ENCODE measurements around the gene TRPM5. TPM values are rescaled to one million over a fixed set of nuclear protein-coding genes. Genes with fewer than 3 reads are reported as not detected.

The TRPM5 gene
- polyA plus RNA-seq, 1 of the 3 experiments (the other 2 are of a cell fraction), result not detected

- WGBS (ENCODE audit: low lambda C conversion rate), result 41% methylated on average over 7 of the region's 11 CpGs
These were observed 908 bp downstream of the TRPM5 start for GRCh38 chr11:2443406-2443805.

DNA sequence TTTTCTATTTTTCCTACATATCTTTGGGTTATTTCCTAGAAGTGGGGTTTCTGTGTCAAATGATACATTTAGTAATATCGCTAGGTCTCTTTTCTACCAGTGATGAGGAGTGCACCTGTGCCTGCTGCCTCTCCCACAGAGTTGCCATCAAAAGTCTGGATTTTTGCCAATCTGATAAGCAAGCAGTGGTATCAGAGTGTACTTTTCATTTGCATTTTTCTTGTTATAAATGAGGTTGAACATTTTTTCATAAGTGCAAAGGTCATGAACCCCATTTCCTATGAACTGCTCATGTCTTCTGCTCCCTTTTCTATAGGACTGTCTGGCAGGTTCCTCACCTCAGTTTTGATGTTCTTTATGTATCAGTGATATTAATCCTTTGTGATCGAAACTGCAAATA lies 1.7 kb downstream of the TRPM5 start:
- H3K4me3 ChIP-seq (ENCODE audit: low read depth in 2 of 2, low read length in 1 of 2), result no peak overlapping the region
- H3K9me2 ChIP-seq, result no peaks in the 10 kb centered on the region
- H3K79me2 ChIP-seq (ENCODE audit: insufficient read depth), result no peaks in the 10 kb centered on the region
- CTCF ChIA-PET, result interaction anchor here (0.9 to 4.4 kb wide), 9 partner anchors 10 to 137 kb away, joined by 3 to 43 read pairs (median 6); partner anchors contain the start of gene TSSC4
- H3K4me1 ChIP-seq (ENCODE audit: control insufficient read depth in 1 of 2, insufficient read depth in 2 of 2, low read depth in 1 of 2, low read length in 1 of 2), result peaks cover 0 to 6% of the 10 kb centered on the region in 2 experiments; a peak in 1 of 4 replicates
- no peaks in the 10 kb centered on the region for H4K20me1 ChIP-seq (ENCODE audit: insufficient read depth)
- no peak overlapping the region for H3K4me2 ChIP-seq
- DNase-seq, result no peak
- H2AFZ ChIP-seq (ENCODE audit: low read depth), result no peak overlapping the region
- no peaks in the 10 kb centered on the region; the same call in 1 of the 2 replicates for H3K27me3 ChIP-seq (ENCODE audit: insufficient read depth)
- POLR2A ChIA-PET, result no interaction called here
- H3K36me3 ChIP-seq (replicated peaks in 1 of 2; ENCODE audit: control insufficient read depth in 1 of 2, insufficient read depth in 2 of 2, low read length in 1 of 2), result no peaks in the 10 kb centered on the region
- H3K9me3 ChIP-seq, result no peaks in the 10 kb centered on the region
- no peaks in the 10 kb centered on the region for H3F3A ChIP-seq (replicated peaks; ENCODE audit: insufficient read depth)
- H3K27ac ChIP-seq (ENCODE audit: low read depth in 2 of 2, low read length in 1 of 2), result no peak overlapping the region
- 76% methylated on average over 2 of the region's 2 CpGs for WGBS (ENCODE audit: low lambda C conversion rate)
- TF ChIP-seq YY1 (IDR thresholded peaks at IDR 0.05; ENCODE audit: low read depth) (no peak), MEF2A (IDR thresholded peaks at IDR 0.05; ENCODE audit: borderline replicate concordance, low read depth) (no peak), EZH2phosphoT487 (IDR thresholded peaks at IDR 0.05; ENCODE audit: borderline replicate concordance, low read depth) (no peak), TCF12 (IDR thresholded peaks at IDR 0.05) (no peak), RXRA (IDR thresholded peaks at IDR 0.05; ENCODE audit: borderline replicate concordance, low read depth) (no peak), FOXJ3 (CRISPR knock-in tag; IDR thresholded peaks at IDR 0.05) (no peak)
- H3K9ac ChIP-seq, result no peak overlapping the region

More at GRCh38 chr11:2443406-2443805, 908 bp downstream of the TRPM5 start:
- ChIA-PET POLR2A (no interaction called here), CTCF (interaction anchor here (1.5 to 4.4 kb wide), 5 partner anchors 9 to 138 kb away, joined by 3 to 43 read pairs (median 6); no protein-coding TSS in a partner anchor)
- Histone ChIP-seq H3K9me3 (no peaks in the 10 kb centered on the region), H3K9ac (no peak overlapping the region), H3K27ac (ENCODE audit: low read depth in 2 of 2, low read length in 1 of 2) (no peak overlapping the region), H2AFZ (ENCODE audit: low read depth) (no peak overlapping the region), H3K36me3 (replicated peaks in 1 of 2; ENCODE audit: control insufficient read depth in 1 of 2, insufficient read depth in 2 of 2, low read length in 1 of 2) (no peaks in the 10 kb centered on the region), H3K27me3 (ENCODE audit: insufficient read depth) (no peaks in the 10 kb centered on the region; the same call in 1 of the 2 replicates), H3K4me2 (no peak overlapping the region), H4K20me1 (ENCODE audit: insufficient read depth) (no peaks in the 10 kb centered on the region), H3K79me2 (ENCODE audit: insufficient read depth) (no peaks in the 10 kb centered on the region), H3F3A (replicated peaks; ENCODE audit: insufficient read depth) (no peaks in the 10 kb centered on the region), H3K4me3 (ENCODE audit: low read depth in 2 of 2, low read length in 1 of 2) (no peak overlapping the region), H3K9me2 (no peaks in the 10 kb centered on the region), H3K4me1 (ENCODE audit: control insufficient read depth in 1 of 2, insufficient read depth in 2 of 2, low read depth in 1 of 2, low read length in 1 of 2) (peaks cover 0 to 6% of the 10 kb centered on the region in 2 experiments; a peak in 1 of 4 replicates)
- no peak for TF ChIP-seq SIN3A (IDR thresholded peaks at IDR 0.05; ENCODE audit: borderline replicate concordance, low read depth, low read length)
- TF ChIP-seq IRF3 (IDR thresholded peaks at IDR 0.05; ENCODE audit: low read depth, low read length), result no peak
- TF ChIP-seq FOXM1 (IDR thresholded peaks at IDR 0.05; ENCODE audit: low read depth), result no peak
- no peak for TF ChIP-seq GATA2 (CRISPR knock-in tag; IDR thresholded peaks at IDR 0.05)
- TF ChIP-seq POLR2AphosphoS5 (IDR thresholded peaks at IDR 0.05; ENCODE audit: low read depth, low read length), result no peak
- DNase-seq, result no peak

DNA sequence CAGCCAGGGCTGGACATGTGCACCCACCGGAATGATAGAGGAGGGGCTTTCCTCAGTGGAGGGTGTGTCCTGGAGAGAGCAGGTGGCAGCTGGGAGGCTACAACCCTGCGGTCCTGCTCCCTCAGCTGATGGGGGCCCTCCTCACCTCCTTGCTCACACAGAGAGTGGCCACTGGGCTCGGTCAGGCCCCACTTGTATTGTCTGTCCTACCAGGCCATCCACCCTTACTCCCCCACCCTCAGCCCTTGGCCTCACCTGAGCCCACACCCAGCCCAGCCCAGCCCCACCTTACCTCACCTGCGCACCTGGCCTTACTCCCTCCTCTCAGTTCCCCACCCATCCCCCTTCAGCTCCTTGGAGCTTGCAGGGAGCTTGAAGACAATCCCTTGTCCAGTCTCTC lies 3.1 kb downstream of the TRPM5 start:
- Histone ChIP-seq H3K4me2 (no peak overlapping the region), H4K20me1 (ENCODE audit: insufficient read depth) (no peaks in the 10 kb centered on the region), H3K27me3 (ENCODE audit: insufficient read depth) (no peaks in the 10 kb centered on the region; the same call in 1 of the 2 replicates), H3K36me3 (replicated peaks in 1 of 2; ENCODE audit: control insufficient read depth in 1 of 2, insufficient read depth in 2 of 2, low read length in 1 of 2) (no peaks in the 10 kb centered on the region), H3F3A (replicated peaks; ENCODE audit: insufficient read depth) (no peaks in the 10 kb centered on the region), H3K4me3 (ENCODE audit: low read depth in 2 of 2, low read length in 1 of 2) (no peak overlapping the region), H3K79me2 (ENCODE audit: insufficient read depth) (no peaks in the 10 kb centered on the region), H3K9me3 (no peaks in the 10 kb centered on the region), H3K4me1 (ENCODE audit: control insufficient read depth in 1 of 2, insufficient read depth in 2 of 2, low read depth in 1 of 2, low read length in 1 of 2) (peaks cover 0 to 6% of the 10 kb centered on the region in 2 experiments; a peak in 1 of 4 replicates), H3K9me2 (no peaks in the 10 kb centered on the region), H2AFZ (ENCODE audit: low read depth) (no peak overlapping the region), H3K9ac (no peak overlapping the region), H3K27ac (ENCODE audit: low read depth in 2 of 2, low read length in 1 of 2) (no peak overlapping the region)
- 56% methylated on average over 2 of the region's 4 CpGs for WGBS (ENCODE audit: low lambda C conversion rate)
- ChIA-PET CTCF (interaction anchor here (0.6 to 3.5 kb wide), 5 partner anchors 13 to 91 kb away, joined by 3 to 42 read pairs (median 6); no protein-coding TSS in a partner anchor), POLR2A (no interaction called here)
- no peak for DNase-seq
- TF ChIP-seq GABPA (IDR thresholded peaks at IDR 0.05; ENCODE audit: low read depth) (no peak), SIN3A (IDR thresholded peaks at IDR 0.05; ENCODE audit: borderline replicate concordance, low read depth, low read length) (no peak), GATA2 (CRISPR knock-in tag; IDR thresholded peaks at IDR 0.05) (no peak), CHD2 (IDR thresholded peaks at IDR 0.05; ENCODE audit: low read length, partially characterized antibody) (no peak), RXRA (IDR thresholded peaks at IDR 0.05; ENCODE audit: borderline replicate concordance, low read depth) (no peak), MEF2A (IDR thresholded peaks at IDR 0.05; ENCODE audit: borderline replicate concordance, low read depth) (no peak), REST (IDR thresholded peaks at IDR 0.05; ENCODE audit: low read depth, low read length) (no peak)
- TF ChIP-seq, protein P1, sequence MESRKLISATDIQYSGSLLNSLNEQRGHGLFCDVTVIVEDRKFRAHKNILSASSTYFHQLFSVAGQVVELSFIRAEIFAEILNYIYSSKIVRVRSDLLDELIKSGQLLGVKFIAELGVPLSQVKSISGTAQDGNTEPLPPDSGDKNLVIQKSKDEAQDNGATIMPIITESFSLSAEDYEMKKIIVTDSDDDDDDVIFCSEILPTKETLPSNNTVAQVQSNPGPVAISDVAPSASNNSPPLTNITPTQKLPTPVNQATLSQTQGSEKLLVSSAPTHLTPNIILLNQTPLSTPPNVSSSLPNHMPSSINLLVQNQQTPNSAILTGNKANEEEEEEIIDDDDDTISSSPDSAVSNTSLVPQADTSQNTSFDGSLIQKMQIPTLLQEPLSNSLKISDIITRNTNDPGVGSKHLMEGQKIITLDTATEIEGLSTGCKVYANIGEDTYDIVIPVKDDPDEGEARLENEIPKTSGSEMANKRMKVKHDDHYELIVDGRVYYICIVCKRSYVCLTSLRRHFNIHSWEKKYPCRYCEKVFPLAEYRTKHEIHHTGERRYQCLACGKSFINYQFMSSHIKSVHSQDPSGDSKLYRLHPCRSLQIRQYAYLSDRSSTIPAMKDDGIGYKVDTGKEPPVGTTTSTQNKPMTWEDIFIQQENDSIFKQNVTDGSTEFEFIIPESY (IDR thresholded peaks at IDR 0.05; ENCODE audit: borderline replicate concordance, low read depth), result no peak

All from SK-N-SH (cell line).